Epithelial cell of alveolus of lung (primary cell): ENCODE results near the gene XKR8. TPM values are rescaled to one million over a fixed set of nuclear protein-coding genes. Genes with fewer than 3 reads are reported as not detected.

Experiments used
- total RNA-seq: library from RNA; depleted of rRNA; stranded (reverse); fragments of >200 nt; gene quantifications from 2 replicates; pipeline ENCODE4 v1.2.1, GENCODE V29; 2015

XKR8 gene
- total RNA-seq: 8.8 and 14.2 TPM in 2 replicates

GRCh38 chr1:27959792-27960603, at the start of gene XKR8:
XKR8 (plus strand) TSS chr1:27959973; CDS start chr1:27960070, 97 bp downstream.

GRCh38 chr1:27934818-27935549, 24.8 kb upstream of the XKR8 start, which contains the start of gene SMPDL3B:
SMPDL3B (plus strand) TSS chr1:27935000; CDS start chr1:27935184, 184 bp downstream.

Other genes with a start within 250 kb of the XKR8 start
- 6.9 and 8.7 TPM in 2 replicates for gene FAM76A, start 234.0 kb upstream of the XKR8 start, total RNA-seq
- gene STX12, start 186.8 kb upstream of the XKR8 start, total RNA-seq: 34.7 and 37.2 TPM in 2 replicates
- 39.8 and 40.7 TPM in 2 replicates for gene PPP1R8, start 129.2 kb upstream of the XKR8 start, total RNA-seq
- gene THEMIS2, start 87.4 kb upstream of the XKR8 start, total RNA-seq: 12.8 and 14.2 TPM in 2 replicates
- 31.3 and 33.8 TPM in 2 replicates for gene RPA2, start 45.4 kb upstream of the XKR8 start, total RNA-seq
- gene SMPDL3B, start 25.0 kb upstream of the XKR8 start, total RNA-seq: 0.26 TPM in 1 of 2 replicates, not detected in the other
- gene EYA3, start 128.6 kb downstream of the XKR8 start, total RNA-seq: 8.4 and 10.9 TPM in 2 replicates
- under 0.01 and 0.13 TPM in 2 replicates for gene PTAFR, start 216.7 kb downstream of the XKR8 start, total RNA-seq